ENCODE data around the gene LRFN4. TPM values are rescaled to one million over a fixed set of nuclear protein-coding genes. Genes with fewer than 3 reads are reported as not detected.

Gene LRFN4
- polyA plus RNA-seq, 1 donor from 2014 or later = 85.0 TPM

DNA sequence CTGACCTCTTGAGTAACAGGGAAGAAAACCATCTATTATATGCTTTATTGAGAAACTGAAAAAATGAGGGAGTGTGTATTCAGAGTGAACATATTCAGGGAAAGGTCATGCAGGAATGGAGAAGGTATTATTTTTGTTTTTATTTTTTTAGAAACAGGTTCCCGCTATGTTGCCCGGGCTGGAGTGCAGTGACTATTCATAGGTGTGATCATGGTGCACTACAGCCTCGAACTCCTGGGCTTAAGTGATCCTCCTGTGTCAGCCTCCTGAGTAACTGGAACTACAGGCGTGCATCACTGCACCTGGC, 22.4 kb upstream of the LRFN4 start:
- TF ChIP-seq EP300 (conservative IDR thresholded peaks at IDR 0.05; ENCODE audit: poor library complexity, severe bottlenecking) (no peak), POLR2AphosphoS5 (IDR thresholded peaks at IDR 0.05) (no peak), REST (IDR thresholded peaks at IDR 0.05; ENCODE audit: borderline replicate concordance) (no peak), EZH2 (IDR thresholded peaks at IDR 0.05; ENCODE audit: borderline replicate concordance, insufficient read depth, low read length, poor library complexity, severe bottlenecking) (no peak)
- TF ChIP-seq, protein P1, sequence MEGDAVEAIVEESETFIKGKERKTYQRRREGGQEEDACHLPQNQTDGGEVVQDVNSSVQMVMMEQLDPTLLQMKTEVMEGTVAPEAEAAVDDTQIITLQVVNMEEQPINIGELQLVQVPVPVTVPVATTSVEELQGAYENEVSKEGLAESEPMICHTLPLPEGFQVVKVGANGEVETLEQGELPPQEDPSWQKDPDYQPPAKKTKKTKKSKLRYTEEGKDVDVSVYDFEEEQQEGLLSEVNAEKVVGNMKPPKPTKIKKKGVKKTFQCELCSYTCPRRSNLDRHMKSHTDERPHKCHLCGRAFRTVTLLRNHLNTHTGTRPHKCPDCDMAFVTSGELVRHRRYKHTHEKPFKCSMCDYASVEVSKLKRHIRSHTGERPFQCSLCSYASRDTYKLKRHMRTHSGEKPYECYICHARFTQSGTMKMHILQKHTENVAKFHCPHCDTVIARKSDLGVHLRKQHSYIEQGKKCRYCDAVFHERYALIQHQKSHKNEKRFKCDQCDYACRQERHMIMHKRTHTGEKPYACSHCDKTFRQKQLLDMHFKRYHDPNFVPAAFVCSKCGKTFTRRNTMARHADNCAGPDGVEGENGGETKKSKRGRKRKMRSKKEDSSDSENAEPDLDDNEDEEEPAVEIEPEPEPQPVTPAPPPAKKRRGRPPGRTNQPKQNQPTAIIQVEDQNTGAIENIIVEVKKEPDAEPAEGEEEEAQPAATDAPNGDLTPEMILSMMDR (IDR thresholded peaks at IDR 0.05; ENCODE audit: poor library complexity, severe bottlenecking) = no peak
- Histone ChIP-seq H3K9me3 (ENCODE audit: low read length) (no peaks in the 10 kb centered on the region), H3K4me3 (ENCODE audit: low read length) (no peak overlapping the region), H3K9ac (ENCODE audit: low read length) (no peak overlapping the region), H3K4me2 (ENCODE audit: low read length) (no peak overlapping the region), H3K9me2 (ENCODE audit: insufficient read depth, low read length) (no peaks in the 10 kb centered on the region), H4K20me1 (ENCODE audit: insufficient read depth) (no peaks in the 10 kb centered on the region), H3K79me2 (replicated peaks; ENCODE audit: insufficient read depth, low read length) (no peaks in the 10 kb centered on the region), H2AFZ (ENCODE audit: low read depth, low read length) (no peak overlapping the region), H3K27me3 (ENCODE audit: insufficient read depth, low read depth, low read length) (no peaks in the 10 kb centered on the region), H3K36me3 (ENCODE audit: insufficient read depth, low read length) (no peaks in the 10 kb centered on the region), H3K27ac (ENCODE audit: low read length) (no peak overlapping the region), H3F3A (ENCODE audit: insufficient read depth, low read length, poor library complexity, severe bottlenecking) (no peaks in the 10 kb centered on the region)

- no peaks in the 10 kb centered on the region for H3F3A ChIP-seq (ENCODE audit: insufficient read depth, low read length, poor library complexity, severe bottlenecking)
- H3K4me2 ChIP-seq (ENCODE audit: low read length) = no peak overlapping the region
- H3K27me3 ChIP-seq (ENCODE audit: insufficient read depth, low read depth, low read length) = no peaks in the 10 kb centered on the region
- H3K36me3 ChIP-seq (ENCODE audit: insufficient read depth, low read length) = no peaks in the 10 kb centered on the region
- no peaks in the 10 kb centered on the region for H3K9me3 ChIP-seq (ENCODE audit: low read length)
- H3K27ac ChIP-seq (ENCODE audit: low read length) = no peak overlapping the region
- H3K9ac ChIP-seq (ENCODE audit: low read length) = no peak overlapping the region
- H2AFZ ChIP-seq (ENCODE audit: low read depth, low read length) = no peak overlapping the region
- no peaks in the 10 kb centered on the region for H4K20me1 ChIP-seq (ENCODE audit: insufficient read depth)
- TF ChIP-seq SMC3 (conservative IDR thresholded peaks at IDR 0.05; ENCODE audit: poor library complexity) (no peak), POLR2AphosphoS5 (IDR thresholded peaks at IDR 0.05) (no peak), REST (IDR thresholded peaks at IDR 0.05; ENCODE audit: borderline replicate concordance) (no peak)
- no peaks in the 10 kb centered on the region for H3K79me2 ChIP-seq (replicated peaks; ENCODE audit: insufficient read depth, low read length)
- H3K4me3 ChIP-seq (ENCODE audit: low read length) = no peak overlapping the region
- H3K9me2 ChIP-seq (ENCODE audit: insufficient read depth, low read length) = no peaks in the 10 kb centered on the region
These were observed 21.9 kb upstream of the LRFN4 start for GRCh38 chr11:66834943-66835342.

Measured in neural cell (in vitro differentiated cells).